ENCODE results near the gene PYGO2. TPM values are rescaled to one million over a fixed set of nuclear protein-coding genes. Genes with fewer than 3 reads are reported as not detected.

PYGO2 gene
- total RNA-seq, 1 experiment from 2014 or later, result 33.2 TPM

GRCh38 chr1:154955718-154956543 is 5.7 kb downstream of the PYGO2 start, which contains the start of gene PBXIP1:
Gene PBXIP1 (minus strand): TSS chr1:154956099. CDS start chr1:154953721, 2,378 bp downstream.
- Histone ChIP-seq H3K9me2 (ENCODE audit: insufficient read depth) (no peaks in the 10 kb centered on the region), H3K36me3 (ENCODE audit: low read depth) (no peaks in the 10 kb centered on the region), H3K27ac (0 out of 2 replicates have a peak within 1 kb of the TSS, but pooled peaks have one; percentile 16), H3F3A (ENCODE audit: insufficient read depth, low read depth) (peaks cover 19% of the 10 kb centered on the region), H4K20me1 (ENCODE audit: insufficient read depth) (no peaks in the 10 kb centered on the region), H3K4me3 (peak within 1 kb of the TSS; percentile 75), H3K4me1 (replicated peaks; ENCODE audit: insufficient read depth) (peaks cover 14% of the 10 kb centered on the region), H2AFZ (peak within 1 kb of the TSS; percentile 76), H3K9me3 (ENCODE audit: insufficient read depth, low read depth) (no peaks in the 10 kb centered on the region), H3K4me2 (peak within 1 kb of the TSS; percentile 91), H3K27me3 (ENCODE audit: insufficient read depth, low read depth) (no peaks in the 10 kb centered on the region), H3K79me2 (ENCODE audit: low read depth) (peaks cover 10% of the 10 kb centered on the region)
- POLR2A ChIA-PET (ENCODE audit: unreplicated experiment), result interaction anchor here (0.7 to 1.3 kb wide), 7 partner anchors 10 to 56 kb away, joined by 4 to 8 read pairs (median 5); partner anchors contain the start of genes LENEP and SHC1
- TF ChIP-seq, protein P1, sequence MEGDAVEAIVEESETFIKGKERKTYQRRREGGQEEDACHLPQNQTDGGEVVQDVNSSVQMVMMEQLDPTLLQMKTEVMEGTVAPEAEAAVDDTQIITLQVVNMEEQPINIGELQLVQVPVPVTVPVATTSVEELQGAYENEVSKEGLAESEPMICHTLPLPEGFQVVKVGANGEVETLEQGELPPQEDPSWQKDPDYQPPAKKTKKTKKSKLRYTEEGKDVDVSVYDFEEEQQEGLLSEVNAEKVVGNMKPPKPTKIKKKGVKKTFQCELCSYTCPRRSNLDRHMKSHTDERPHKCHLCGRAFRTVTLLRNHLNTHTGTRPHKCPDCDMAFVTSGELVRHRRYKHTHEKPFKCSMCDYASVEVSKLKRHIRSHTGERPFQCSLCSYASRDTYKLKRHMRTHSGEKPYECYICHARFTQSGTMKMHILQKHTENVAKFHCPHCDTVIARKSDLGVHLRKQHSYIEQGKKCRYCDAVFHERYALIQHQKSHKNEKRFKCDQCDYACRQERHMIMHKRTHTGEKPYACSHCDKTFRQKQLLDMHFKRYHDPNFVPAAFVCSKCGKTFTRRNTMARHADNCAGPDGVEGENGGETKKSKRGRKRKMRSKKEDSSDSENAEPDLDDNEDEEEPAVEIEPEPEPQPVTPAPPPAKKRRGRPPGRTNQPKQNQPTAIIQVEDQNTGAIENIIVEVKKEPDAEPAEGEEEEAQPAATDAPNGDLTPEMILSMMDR (conservative IDR thresholded peaks at IDR 0.05), result peak; percentile 56; the same call in 1 of the 2 replicates
- no peak for TF ChIP-seq EZH2 (IDR thresholded peaks at IDR 0.05; ENCODE audit: low read depth)
- DNase-seq, result peak; percentile 82 to 84
- BruUV-seq (replicated peaks), result no TSS peak
- intact Hi-C loops (cut with micrococcal nuclease; ENCODE audit: unreplicated experiment), result loop anchor here (1.0 kb wide), 1 partner anchor 17 kb away; no protein-coding TSS in a partner anchor
- CTCF ChIA-PET, result interaction anchor here (0.5 to 0.9 kb wide), 6 partner anchors 9 to 396 kb away, joined by 3 to 9 read pairs (median 4); partner anchors contain the start of gene ADAM15

- no TSS peak for BruUV-seq (replicated peaks)
- peak overlapping the region; percentile 91 for H3K4me2 ChIP-seq
- peak overlapping the region; percentile 76 for H2AFZ ChIP-seq
- H3K4me3 ChIP-seq, result peak overlapping the region; percentile 75
- ChIA-PET POLR2A (ENCODE audit: unreplicated experiment) (interaction anchor here (0.6 to 1.3 kb wide), 7 partner anchors 11 to 57 kb away, joined by 4 to 8 read pairs (median 5); partner anchors contain the start of genes LENEP and SHC1), CTCF (interaction anchor here (0.5 to 0.9 kb wide), 8 partner anchors 10 to 396 kb away, joined by 3 to 9 read pairs (median 4); partner anchors contain the start of gene ADAM15)
- 0 out of 2 replicates have a peak overlapping the region, but pooled peaks have one; percentile 16 for H3K27ac ChIP-seq
- peak in 1 of 2 experiments; percentile 46 for DNase-seq
- peaks cover 19% of the 10 kb centered on the region for H3F3A ChIP-seq (ENCODE audit: insufficient read depth, low read depth)
- peaks cover 2% of the 10 kb centered on the region; the same call in 1 of the 2 replicates for H3K79me2 ChIP-seq (ENCODE audit: low read depth)
- H3K36me3 ChIP-seq (ENCODE audit: low read depth), result no peaks in the 10 kb centered on the region
- H3K27me3 ChIP-seq (ENCODE audit: insufficient read depth, low read depth), result no peaks in the 10 kb centered on the region
- no peaks in the 10 kb centered on the region for H4K20me1 ChIP-seq (ENCODE audit: insufficient read depth)
- TF ChIP-seq, protein P1 (conservative IDR thresholded peaks at IDR 0.05), result no peak
- no peak for TF ChIP-seq EZH2 (IDR thresholded peaks at IDR 0.05; ENCODE audit: low read depth)
- peaks cover 8% of the 10 kb centered on the region; the same call in 1 of the 2 replicates for H3K4me1 ChIP-seq (replicated peaks; ENCODE audit: insufficient read depth)
- intact Hi-C loops (cut with micrococcal nuclease; ENCODE audit: unreplicated experiment), result no loop called here
- no peaks in the 10 kb centered on the region for H3K9me3 ChIP-seq (ENCODE audit: insufficient read depth, low read depth)
- no peaks in the 10 kb centered on the region for H3K9me2 ChIP-seq (ENCODE audit: insufficient read depth)
Measured at GRCh38 chr1:154955039-154955717, 6.4 kb downstream of the PYGO2 start.

DNA sequence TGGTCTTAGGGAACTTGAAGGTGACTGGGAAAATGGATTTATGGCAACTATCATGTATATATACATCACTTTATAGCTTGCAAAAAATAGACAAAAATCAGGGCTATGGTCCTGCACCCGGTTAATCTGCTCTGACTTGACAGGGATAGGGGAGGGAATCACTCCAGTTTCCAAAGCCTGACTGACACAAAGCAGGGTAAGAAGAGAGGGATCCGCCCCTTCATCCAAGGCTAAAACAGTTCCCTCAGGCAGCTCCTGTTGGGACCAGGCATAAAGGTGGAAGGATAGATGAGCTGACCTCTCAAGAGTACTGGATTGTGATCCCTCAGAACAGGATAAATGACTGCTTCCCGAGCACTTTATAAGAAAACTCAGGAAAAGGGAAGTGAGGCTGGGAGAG is 7.0 kb downstream of the PYGO2 start:
- no peak overlapping the region for H2AFZ ChIP-seq
- H3K4me2 ChIP-seq, result no peak overlapping the region
- H3K4me1 ChIP-seq (replicated peaks; ENCODE audit: insufficient read depth), result peaks cover 8% of the 10 kb centered on the region; the same call in 1 of the 2 replicates
- H3K4me3 ChIP-seq, result no peak overlapping the region
- CTCF ChIA-PET, result interaction anchor here (0.6 to 0.9 kb wide), 2 partner anchors 10 to 15 kb away, joined by 3 read pairs; no protein-coding TSS in a partner anchor
- DNase-seq, result no peak
- POLR2A ChIA-PET (ENCODE audit: unreplicated experiment), result interaction anchor here (0.6 kb wide), 1 partner anchor 38 kb away, joined by 6 read pairs; no protein-coding TSS in a partner anchor
- H3K36me3 ChIP-seq (ENCODE audit: low read depth), result no peaks in the 10 kb centered on the region
- no peaks in the 10 kb centered on the region for H3K79me2 ChIP-seq (ENCODE audit: low read depth)
- no TSS peak for BruUV-seq (replicated peaks)
- no peaks in the 10 kb centered on the region for H3K9me3 ChIP-seq (ENCODE audit: insufficient read depth, low read depth)
- no peak overlapping the region for H3K27ac ChIP-seq
- H3K27me3 ChIP-seq (ENCODE audit: insufficient read depth, low read depth), result no peaks in the 10 kb centered on the region
- TF ChIP-seq, protein P1 (conservative IDR thresholded peaks at IDR 0.05), result no peak
- H3K9me2 ChIP-seq (ENCODE audit: insufficient read depth), result no peaks in the 10 kb centered on the region
- no peaks in the 10 kb centered on the region for H4K20me1 ChIP-seq (ENCODE audit: insufficient read depth)
- intact Hi-C loops (cut with micrococcal nuclease; ENCODE audit: unreplicated experiment), result no loop called here
- peaks cover 19% of the 10 kb centered on the region for H3F3A ChIP-seq (ENCODE audit: insufficient read depth, low read depth)

All from PC-9 (cell line).